ENCODE measurements around the gene IFT81.

Gene IFT81

GRCh38 chr12:110117956-110118685, 6.0 kb upstream of the IFT81 start:
- Histone ChIP-seq H3K9me3 (ENCODE audit: insufficient read depth, low read length, severe bottlenecking) (no peaks in the 10 kb centered on the region), H2AFZ (ENCODE audit: low read depth, low read length) (no peak overlapping the region)
- TF ChIP-seq EZH2 (IDR thresholded peaks at IDR 0.05; ENCODE audit: borderline replicate concordance, low read depth, low read length, severe bottlenecking) (no peak), CTCF (IDR thresholded peaks at IDR 0.05; ENCODE audit: borderline replicate concordance, extremely low read depth, low read length, poor library complexity, severe bottlenecking) (no peak)

GRCh38 chr12:110122929-110123328, 1.2 kb upstream of the IFT81 start:
- peaks cover 3% of the 10 kb centered on the region; the same call in 1 of the 2 replicates for H3K36me3 ChIP-seq (ENCODE audit: insufficient read depth, low read length)
- H3K27me3 ChIP-seq (ENCODE audit: insufficient read depth, low read length, poor library complexity), result no peaks in the 10 kb centered on the region
- peaks cover 14% of the 10 kb centered on the region for H3K4me1 ChIP-seq (ENCODE audit: insufficient read depth, low read length)
- no peak for ATAC-seq (ENCODE audit: insufficient read depth, low read depth)
- no peaks in the 10 kb centered on the region for H3K9me3 ChIP-seq (ENCODE audit: insufficient read depth, low read length, severe bottlenecking)
- no peak overlapping the region for H3K9ac ChIP-seq (ENCODE audit: low read depth, low read length)
- no peak for TF ChIP-seq CTCF (IDR thresholded peaks at IDR 0.05; ENCODE audit: borderline replicate concordance, extremely low read depth, low read length, poor library complexity, severe bottlenecking)
- TF ChIP-seq EZH2 (IDR thresholded peaks at IDR 0.05; ENCODE audit: borderline replicate concordance, low read depth, low read length, severe bottlenecking), result no peak
- H3K27ac ChIP-seq (ENCODE audit: low read length), result no peak overlapping the region
- H3K79me2 ChIP-seq (ENCODE audit: insufficient read depth, low read length), result no peaks in the 10 kb centered on the region; the same call in 1 of the 2 replicates
- no peak for DNase-seq
- H3K4me3 ChIP-seq (ENCODE audit: low read depth in 1 of 2, low read length in 2 of 2), result no peak overlapping the region
- H4K20me1 ChIP-seq (ENCODE audit: insufficient read depth, low read length), result no peaks in the 10 kb centered on the region
- H2AFZ ChIP-seq (ENCODE audit: low read depth, low read length), result no peak overlapping the region; the same call in 1 of the 2 replicates
- H3K4me2 ChIP-seq (ENCODE audit: insufficient read depth, low read length), result no peak overlapping the region

More at GRCh38 chr12:110117956-110118685, 6.0 kb upstream of the IFT81 start:
- Histone ChIP-seq H3K4me1 (ENCODE audit: insufficient read depth, low read length) (no peaks in the 10 kb centered on the region), H3K4me3 (ENCODE audit: low read depth in 1 of 2, low read length in 2 of 2) (no peak overlapping the region), H4K20me1 (ENCODE audit: insufficient read depth, low read length) (no peaks in the 10 kb centered on the region), H3K9ac (ENCODE audit: low read depth, low read length) (no peak overlapping the region), H3K36me3 (ENCODE audit: insufficient read depth, low read length) (no peaks in the 10 kb centered on the region), H3K4me2 (ENCODE audit: insufficient read depth, low read length) (no peak overlapping the region), H3K79me2 (ENCODE audit: insufficient read depth, low read length) (no peaks in the 10 kb centered on the region), H3K27me3 (ENCODE audit: insufficient read depth, low read length, poor library complexity) (no peaks in the 10 kb centered on the region), H3K27ac (ENCODE audit: low read length) (no peak overlapping the region)
- DNase-seq (no peak), ATAC-seq (ENCODE audit: insufficient read depth, low read depth) (no peak)

- Histone ChIP-seq H4K20me1 (ENCODE audit: insufficient read depth, low read length) (no peaks in the 10 kb centered on the region), H3K4me1 (ENCODE audit: insufficient read depth, low read length) (peaks cover 14% of the 10 kb centered on the region), H3K4me3 (ENCODE audit: low read depth in 1 of 2, low read length in 2 of 2) (peak overlapping the region in 1 of 2 experiments; percentile 50; a peak in 2 of 4 replicates), H3K9ac (ENCODE audit: low read depth, low read length) (no peak overlapping the region; the same call in 1 of the 2 replicates), H3K27me3 (ENCODE audit: insufficient read depth, low read length, poor library complexity) (no peaks in the 10 kb centered on the region), H3K27ac (ENCODE audit: low read length) (no peak overlapping the region), H3K79me2 (ENCODE audit: insufficient read depth, low read length) (no peaks in the 10 kb centered on the region; the same call in 1 of the 2 replicates), H3K9me3 (ENCODE audit: insufficient read depth, low read length, severe bottlenecking) (no peaks in the 10 kb centered on the region), H2AFZ (ENCODE audit: low read depth, low read length) (peak overlapping the region; percentile 80; the same call in 1 of the 2 replicates), H3K4me2 (ENCODE audit: insufficient read depth, low read length) (peak overlapping the region; percentile 64), H3K36me3 (ENCODE audit: insufficient read depth, low read length) (peaks cover 3% of the 10 kb centered on the region; the same call in 1 of the 2 replicates)
- TF ChIP-seq EZH2 (IDR thresholded peaks at IDR 0.05; ENCODE audit: borderline replicate concordance, low read depth, low read length, severe bottlenecking) (no peak), CTCF (IDR thresholded peaks at IDR 0.05; ENCODE audit: borderline replicate concordance, extremely low read depth, low read length, poor library complexity, severe bottlenecking) (no peak)
- no peak for DNase-seq
- peak; percentile 92 for ATAC-seq (ENCODE audit: insufficient read depth, low read depth)
Observed at GRCh38 chr12:110123919-110124268, 263 bp upstream of the IFT81 start.

Measured in DND-41 (cell line).